GM12873 (cell line): ENCODE measurements around the gene RBL2.

Experiments used
- CTCF ChIP-seq: IDR thresholded peaks from 2 replicates; pipeline ENCODE4 v1.5.1; 2012; ENCODE audit warnings: low read depth, mild to moderate bottlenecking, moderate library complexity, low read length, control low read depth; ENCODE audit not compliant: insufficient read depth; ENCODE audit errors: missing control alignments

Gene RBL2

GRCh38 chr16:53456625-53457024 lies 22.4 kb downstream of the RBL2 start:
- TF ChIP-seq CTCF: no peak

- TF ChIP-seq CTCF: no peak
These were observed 23.4 kb downstream of the RBL2 start for GRCh38 chr16:53457670-53458069.

GRCh38 chr16:53458635-53459034 lies 24.4 kb downstream of the RBL2 start:
- no peak for TF ChIP-seq CTCF

DNA sequence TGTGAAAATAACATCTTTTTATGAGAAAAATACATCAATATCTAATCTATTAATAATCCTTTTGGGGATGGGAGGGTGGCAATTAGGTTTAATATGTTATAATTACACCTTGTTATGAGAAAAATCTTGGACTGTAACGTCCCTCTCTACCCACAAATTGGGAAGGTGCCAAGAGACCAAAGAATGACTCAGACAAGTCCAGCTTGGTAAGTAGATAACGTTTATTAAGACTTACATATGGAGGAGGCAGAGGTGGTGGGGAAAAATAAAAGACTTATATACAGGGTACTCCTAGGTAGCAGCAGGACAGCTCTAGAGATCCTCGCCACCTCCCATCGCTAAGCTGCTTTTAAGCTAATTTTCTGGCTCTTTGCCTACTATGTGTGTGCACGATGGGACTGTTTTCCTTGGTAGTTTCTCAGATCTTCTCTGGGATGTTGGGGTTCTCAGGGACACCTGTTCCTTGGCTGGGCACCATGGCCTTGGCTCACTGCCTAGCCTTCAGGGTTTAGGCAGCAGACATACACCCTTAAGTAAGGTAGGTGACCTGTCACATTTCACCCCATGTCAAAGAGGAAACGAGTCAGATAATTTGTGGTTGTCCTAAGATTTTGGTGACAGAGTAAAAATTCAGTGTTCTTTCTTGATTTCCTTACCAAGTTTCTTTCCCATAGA lies 31.5 kb downstream of the RBL2 start:
- TF ChIP-seq CTCF: no peak

DNA sequence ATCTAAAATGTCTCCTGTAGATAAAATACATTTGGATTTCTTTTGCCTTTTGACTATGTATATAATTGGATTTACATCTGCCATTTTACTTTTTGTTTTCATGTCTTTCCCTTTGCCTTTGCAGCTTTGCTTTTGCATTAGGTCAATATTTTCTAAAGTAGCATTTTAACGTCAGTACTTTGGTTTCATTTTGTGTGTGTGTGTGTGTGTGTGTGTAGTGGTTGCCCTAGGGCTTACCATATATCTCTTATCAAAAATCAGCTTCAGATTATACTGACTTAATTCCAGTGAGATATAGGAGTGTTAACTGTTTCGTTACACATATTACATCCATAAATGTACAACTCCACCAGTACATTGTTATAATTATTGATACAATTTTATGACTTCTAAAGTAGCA lies 42.6 kb downstream of the RBL2 start:
- no peak for TF ChIP-seq CTCF

GRCh38 chr16:53478965-53479364 lies 44.7 kb downstream of the RBL2 start:
- TF ChIP-seq CTCF: no peak

DNA sequence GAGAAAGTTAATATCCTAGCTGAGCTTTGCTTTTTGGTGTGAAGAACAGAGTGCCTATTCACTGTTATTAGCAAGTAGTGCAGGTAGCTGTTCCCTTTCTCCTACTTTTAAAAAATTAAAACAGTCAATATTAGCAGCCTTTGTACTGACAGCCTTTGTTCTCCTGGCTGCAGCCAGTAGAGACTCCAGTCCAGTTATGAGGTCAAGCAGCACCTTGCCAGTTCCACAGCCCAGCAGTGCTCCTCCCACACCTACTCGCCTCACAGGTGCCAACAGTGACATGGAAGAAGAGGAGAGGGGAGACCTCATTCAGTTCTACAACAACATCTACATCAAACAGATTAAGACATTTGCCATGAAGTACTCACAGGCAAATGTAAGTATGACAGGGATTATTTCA lies 46.1 kb downstream of the RBL2 start:
- no peak for TF ChIP-seq CTCF
